Activated CD4-positive, CD25-positive, alpha-beta regulatory T cell (primary cell): ENCODE data around the gene ERN1.

Source experiments
- DNase-seq, 4 experiments: peaks; one replicate each; lab custom pipeline; 2025; lab: John Stamatoyannopoulos, UW

Gene ERN1

GRCh38 chr17:64059756-64060155 lies 70.2 kb downstream of the ERN1 start:
- DNase-seq: no peak

GRCh38 chr17:64058621-64059020 lies 71.3 kb downstream of the ERN1 start:
- DNase-seq: no peak

GRCh38 chr17:64057701-64058263 lies 72.2 kb downstream of the ERN1 start:
- DNase-seq: no peak

GRCh38 chr17:64056269-64057005 lies 73.5 kb downstream of the ERN1 start:
- DNase-seq: no peak

GRCh38 chr17:64055183-64056142 lies 74.5 kb downstream of the ERN1 start:
- DNase-seq: no peak

- no peak for DNase-seq
Measured at GRCh38 chr17:64054304-64054703, 75.6 kb downstream of the ERN1 start.

GRCh38 chr17:64053101-64053500 lies 76.8 kb downstream of the ERN1 start:
- no peak for DNase-seq

- no peak for DNase-seq
Measured at GRCh38 chr17:64051153-64051552, 78.8 kb downstream of the ERN1 start.

GRCh38 chr17:64048805-64049204 lies 81.1 kb downstream of the ERN1 start:
- no peak for DNase-seq

- DNase-seq: no peak
Measured at GRCh38 chr17:64045176-64045575, 84.8 kb downstream of the ERN1 start.

GRCh38 chr17:64042700-64043485 lies 87.1 kb downstream of the ERN1 start:
- DNase-seq: no peak

- DNase-seq: no peak
Measured at GRCh38 chr17:64041912-64042311, 88.0 kb downstream of the ERN1 start.

- no peak for DNase-seq
Measured at GRCh38 chr17:64040206-64040605, 89.7 kb downstream of the ERN1 start.

GRCh38 chr17:64039106-64039400 lies 90.9 kb downstream of the ERN1 start:
- no peak for DNase-seq

GRCh38 chr17:64038331-64039105 lies 91.4 kb downstream of the ERN1 start:
- DNase-seq: no peak

- no peak for DNase-seq
Measured at GRCh38 chr17:64037802-64038201, 92.1 kb downstream of the ERN1 start.

- DNase-seq: no peak
Measured at GRCh38 chr17:64037180-64037579, 92.8 kb downstream of the ERN1 start.

- no peak for DNase-seq
Measured at GRCh38 chr17:64036198-64036922, 93.6 kb downstream of the ERN1 start.

- DNase-seq: no peak
Measured at GRCh38 chr17:64032081-64032480, 97.9 kb downstream of the ERN1 start.

- peak; percentile 33 to 61 (median 57) for DNase-seq
Measured at GRCh38 chr17:64028874-64029464, 101.0 kb downstream of the ERN1 start.
